NK-92 (cell line): ENCODE measurements around the gene CAMK2D.

Source experiments
- DNase-seq: peaks from one replicate; lab custom pipeline; 2025; ENCODE audit not compliant: unreplicated experiment; lab: John Stamatoyannopoulos, UW

CAMK2D gene

DNA sequence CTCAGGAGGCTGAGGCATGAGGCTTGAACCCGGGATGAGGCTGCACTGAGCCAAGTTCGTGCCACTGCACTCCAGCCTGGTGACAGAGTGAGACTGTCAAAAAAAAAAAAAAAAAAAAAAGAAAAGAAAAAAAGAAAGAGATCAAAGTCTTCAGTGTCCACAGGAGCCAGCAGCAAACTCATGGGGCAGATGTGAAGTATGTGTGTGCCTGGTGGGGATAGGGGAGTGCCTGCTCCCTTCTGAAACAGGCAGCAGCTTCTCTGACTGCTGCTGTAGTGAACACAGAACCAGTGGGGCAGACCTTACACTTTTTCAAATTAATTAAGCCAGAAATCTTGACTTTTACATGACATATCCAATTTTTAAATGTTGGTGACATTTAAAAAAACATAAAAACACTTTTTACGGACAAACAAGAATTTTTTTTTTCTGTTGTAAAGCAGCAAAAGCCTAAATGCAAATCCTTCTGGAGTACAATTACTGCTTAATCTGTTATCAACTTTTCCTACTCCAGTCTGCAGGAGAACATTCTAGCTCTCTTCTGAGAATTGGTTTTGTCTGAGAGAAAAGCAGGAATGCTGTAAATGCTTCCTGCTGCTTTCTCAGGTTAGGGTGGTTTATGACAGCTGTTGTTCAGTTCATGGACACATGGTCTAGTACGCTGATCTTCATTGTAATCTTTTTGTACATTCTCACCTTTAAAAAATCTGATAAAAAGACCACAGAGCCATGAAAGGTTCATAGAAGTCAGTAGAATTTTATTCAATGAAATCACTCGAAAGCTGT is 311.1 kb downstream of the CAMK2D start:
- no peak for DNase-seq

GRCh38 chr4:113449410-113449974 is 312.0 kb downstream of the CAMK2D start:
- DNase-seq: no peak

GRCh38 chr4:113447769-113448168 is 313.8 kb downstream of the CAMK2D start:
- no peak for DNase-seq

- DNase-seq: no peak
Observed at GRCh38 chr4:113447061-113447460, 314.5 kb downstream of the CAMK2D start.

DNA sequence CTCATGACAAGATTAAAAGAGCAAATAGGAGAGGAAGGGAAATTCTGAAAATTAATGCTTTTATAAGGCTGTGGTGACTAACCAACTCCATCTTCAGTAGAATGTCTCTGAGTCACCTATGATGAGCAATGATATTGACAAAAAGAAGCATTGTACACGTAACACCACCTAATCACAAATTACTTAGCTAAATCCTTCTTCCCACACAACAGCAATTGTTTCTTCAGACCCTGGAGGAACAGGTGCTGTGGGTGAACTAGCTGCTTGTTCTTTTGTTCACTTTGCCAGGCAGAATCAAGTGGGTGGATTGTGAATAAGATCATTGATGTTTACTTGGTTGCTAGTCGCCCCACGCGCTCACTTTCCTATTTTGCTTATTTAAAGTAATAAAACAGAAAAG is 315.5 kb downstream of the CAMK2D start:
- no peak for DNase-seq

- DNase-seq: no peak
Observed at GRCh38 chr4:113445286-113445685, 316.3 kb downstream of the CAMK2D start.

DNA sequence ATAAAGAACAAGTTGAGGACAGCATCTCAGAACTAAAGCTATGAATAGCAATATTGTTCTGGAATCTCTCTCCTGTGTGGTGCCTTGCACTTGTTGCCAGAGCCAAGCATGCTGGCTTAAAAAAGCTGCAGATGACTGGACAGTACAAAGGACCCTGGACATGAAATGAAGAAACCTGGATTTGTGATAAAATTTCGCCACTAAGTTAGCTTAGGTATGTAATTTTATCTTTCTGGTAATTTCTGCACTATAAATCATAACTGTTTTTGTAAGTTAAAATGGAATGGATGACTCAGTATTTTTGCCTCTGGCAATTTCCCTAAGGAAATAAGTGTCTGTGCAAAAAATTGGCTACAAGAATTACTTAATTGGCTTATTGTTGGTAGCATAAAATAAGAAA is 317.2 kb downstream of the CAMK2D start:
- no peak for DNase-seq

DNA sequence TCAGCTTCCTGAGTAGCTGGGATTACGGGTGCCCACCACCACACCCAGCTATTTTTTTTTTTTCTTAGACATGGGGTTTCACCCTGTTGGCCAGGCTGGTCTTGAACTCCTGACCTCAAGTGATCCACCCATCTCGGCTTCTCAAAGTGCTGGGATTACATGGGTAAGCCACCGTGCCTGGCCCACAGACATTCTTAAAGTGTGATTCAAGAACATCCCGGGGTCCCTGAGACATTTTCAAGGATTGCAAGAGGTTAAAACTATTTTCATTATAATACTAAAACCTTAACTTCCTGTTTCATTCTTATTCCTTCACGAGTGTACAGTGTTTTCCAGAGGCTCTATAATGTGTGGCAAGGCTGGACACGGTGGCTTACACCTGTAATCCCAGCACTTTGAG is 318.7 kb downstream of the CAMK2D start:
- no peak for DNase-seq

DNA sequence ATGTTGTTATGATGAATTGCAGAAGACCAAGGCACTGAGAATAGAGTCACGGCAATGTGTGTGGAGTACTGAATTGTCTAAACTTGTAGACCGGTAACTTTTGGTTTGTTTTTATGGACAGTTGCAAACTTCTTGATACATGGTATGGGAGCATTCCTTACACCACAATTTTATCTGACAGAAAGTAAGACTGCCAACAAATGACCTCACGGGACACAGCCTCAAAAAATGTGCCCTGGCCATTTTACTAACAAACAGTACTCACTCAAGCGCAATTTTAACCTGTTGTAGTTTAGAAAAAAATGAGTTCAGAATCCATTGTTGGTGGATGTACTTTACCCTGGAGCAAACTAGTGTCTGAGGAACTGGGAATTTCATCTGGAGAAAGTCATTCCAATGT is 321.2 kb downstream of the CAMK2D start:
- DNase-seq: no peak

DNA sequence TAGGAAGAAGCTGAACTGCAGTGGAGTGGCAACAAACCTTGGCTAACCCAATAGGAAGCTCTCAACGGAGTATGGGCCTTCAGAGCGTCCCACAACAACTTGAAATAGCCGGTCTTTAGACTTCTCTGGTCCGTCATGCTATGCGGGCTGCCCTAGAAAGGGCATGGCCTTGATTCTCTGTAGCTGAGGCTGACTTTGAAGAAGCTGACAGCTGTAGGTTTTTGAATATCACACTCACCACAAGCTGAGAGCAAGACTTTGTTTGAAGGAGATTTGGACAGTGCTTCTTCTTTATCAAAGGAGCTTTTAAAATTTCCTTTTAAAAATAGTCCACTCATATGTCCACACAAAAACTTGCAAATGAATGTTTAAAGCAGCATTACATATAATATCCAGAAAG is 322.9 kb downstream of the CAMK2D start:
- no peak for DNase-seq

DNA sequence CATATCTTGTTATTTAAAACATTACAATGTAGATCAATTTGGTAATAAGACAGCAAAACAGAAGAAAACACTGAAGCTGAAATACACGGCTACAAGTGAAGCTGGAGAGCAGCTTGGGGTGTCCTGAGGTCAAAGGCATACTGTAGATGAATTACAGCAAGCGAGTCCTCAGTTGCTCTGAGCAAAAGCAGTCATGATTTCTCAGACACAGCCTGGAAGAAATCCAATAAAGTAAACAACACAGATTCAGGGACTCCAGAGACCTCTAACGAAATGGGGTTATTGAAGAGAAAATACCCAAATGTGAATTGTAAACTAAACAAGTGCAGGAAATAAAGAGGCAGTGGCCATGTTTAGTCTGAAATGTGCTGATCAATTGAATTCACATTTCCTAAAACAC is 324.4 kb downstream of the CAMK2D start:
- DNase-seq: no peak

DNA sequence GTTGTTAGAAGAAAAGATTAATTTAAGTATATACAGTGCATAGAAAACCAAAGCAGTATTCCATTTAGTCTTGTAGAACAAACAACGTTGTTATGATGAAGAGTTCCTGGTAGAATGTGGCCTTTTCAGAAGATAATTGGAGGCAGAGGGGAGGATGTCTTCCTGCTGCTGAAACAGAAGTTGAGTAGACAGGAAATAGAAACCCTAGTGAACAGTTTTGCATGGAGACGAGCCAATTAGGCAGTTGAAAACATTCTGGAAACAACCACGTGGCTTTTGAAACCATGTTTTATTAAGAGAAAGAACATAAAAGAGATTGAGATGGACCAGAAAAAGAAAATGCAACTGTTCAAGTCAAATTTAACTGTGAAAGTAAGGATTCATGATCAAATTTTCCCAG is 325.2 kb downstream of the CAMK2D start:
- no peak for DNase-seq

- DNase-seq: no peak
Observed at GRCh38 chr4:113435893-113436292, 325.6 kb downstream of the CAMK2D start.

DNA sequence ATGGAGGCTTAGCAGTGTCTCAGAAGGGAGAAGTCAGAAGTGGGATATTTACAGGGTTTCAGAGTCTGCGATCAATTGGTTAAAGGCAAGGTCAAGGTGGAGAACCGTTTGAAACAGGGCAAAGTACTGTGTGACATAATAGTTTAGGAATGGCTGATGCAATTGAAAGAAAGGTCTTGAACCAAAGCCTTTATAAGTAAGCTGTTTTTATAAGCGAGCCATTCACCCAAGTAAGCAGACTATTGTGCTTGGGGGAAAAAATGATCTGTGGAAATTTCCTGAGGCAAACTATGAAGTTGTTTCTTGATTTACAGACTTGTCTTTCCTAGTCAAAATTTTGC is 327.3 kb downstream of the CAMK2D start:
- DNase-seq: no peak

DNA sequence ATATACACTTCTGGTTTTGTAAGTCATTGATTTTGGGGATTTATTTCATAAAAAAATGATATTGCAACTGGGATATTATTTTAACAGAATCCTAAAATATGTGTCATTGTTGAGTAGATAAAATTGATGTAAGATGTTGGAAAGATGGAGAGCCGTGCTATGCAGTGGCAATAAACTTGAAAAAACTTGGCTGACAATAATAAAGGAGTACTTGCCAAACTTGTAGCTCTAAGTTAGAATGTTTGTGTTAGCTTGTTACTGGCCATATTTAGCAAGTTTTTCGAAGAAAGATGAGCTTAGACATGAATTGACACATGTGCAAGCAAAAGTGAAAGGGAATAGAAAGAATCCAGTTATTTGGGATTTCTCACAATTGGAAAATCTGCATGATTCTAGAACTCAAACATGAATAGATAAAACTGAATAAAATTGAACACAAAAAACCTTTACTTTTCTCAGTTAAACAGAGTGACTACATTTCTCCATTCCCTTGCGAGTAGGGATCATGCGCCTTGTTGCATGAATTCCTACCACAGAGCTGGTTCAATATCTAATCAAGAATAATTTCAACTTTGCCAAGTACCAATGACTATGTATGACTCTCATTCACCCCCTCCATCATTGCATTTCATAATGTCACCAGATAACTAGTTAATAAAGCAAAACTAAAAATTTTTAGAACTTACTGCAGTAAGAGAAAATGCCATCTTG is 327.8 kb downstream of the CAMK2D start:
- no peak for DNase-seq

GRCh38 chr4:113433116-113433515 is 328.4 kb downstream of the CAMK2D start:
- no peak for DNase-seq

DNA sequence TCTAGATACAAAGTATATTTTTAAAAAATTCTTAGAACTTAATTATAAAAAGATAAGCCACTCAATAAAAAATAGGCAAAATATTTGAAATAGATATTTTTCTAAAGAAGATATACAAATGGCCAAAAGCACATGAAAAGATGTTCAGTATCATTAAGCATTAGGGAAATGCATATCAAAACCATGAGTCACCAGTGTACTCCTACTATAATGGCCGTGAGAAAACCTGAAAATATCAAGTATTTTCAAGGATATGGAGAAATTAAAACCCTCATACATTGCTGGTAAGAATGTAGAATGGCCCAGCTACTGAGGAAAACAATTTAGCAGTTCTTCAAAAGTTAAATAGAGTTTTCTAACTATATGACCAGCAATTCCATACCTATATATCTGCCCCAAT is 337.9 kb downstream of the CAMK2D start:
- no peak for DNase-seq

- no peak for DNase-seq
Observed at GRCh38 chr4:113420938-113421337, 340.6 kb downstream of the CAMK2D start.

DNA sequence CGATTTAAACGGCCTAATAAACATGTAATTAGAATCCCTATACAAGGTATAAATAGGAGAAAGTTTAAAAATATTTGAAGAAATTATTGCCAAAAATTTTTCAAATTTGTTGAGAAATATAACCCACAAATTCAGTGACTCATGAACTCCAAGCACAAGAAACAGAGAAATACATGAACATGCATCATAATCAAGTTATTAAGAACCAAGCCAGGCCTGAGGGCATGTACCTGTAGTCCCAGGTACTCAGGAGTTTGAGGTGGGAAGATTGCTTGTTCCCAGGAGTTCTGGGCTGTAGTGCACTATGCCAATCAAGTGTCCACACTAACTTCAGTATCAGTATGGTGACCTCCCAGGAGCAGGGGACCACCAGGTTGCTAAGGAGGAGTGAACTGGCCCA is 341.9 kb downstream of the CAMK2D start:
- no peak for DNase-seq

DNA sequence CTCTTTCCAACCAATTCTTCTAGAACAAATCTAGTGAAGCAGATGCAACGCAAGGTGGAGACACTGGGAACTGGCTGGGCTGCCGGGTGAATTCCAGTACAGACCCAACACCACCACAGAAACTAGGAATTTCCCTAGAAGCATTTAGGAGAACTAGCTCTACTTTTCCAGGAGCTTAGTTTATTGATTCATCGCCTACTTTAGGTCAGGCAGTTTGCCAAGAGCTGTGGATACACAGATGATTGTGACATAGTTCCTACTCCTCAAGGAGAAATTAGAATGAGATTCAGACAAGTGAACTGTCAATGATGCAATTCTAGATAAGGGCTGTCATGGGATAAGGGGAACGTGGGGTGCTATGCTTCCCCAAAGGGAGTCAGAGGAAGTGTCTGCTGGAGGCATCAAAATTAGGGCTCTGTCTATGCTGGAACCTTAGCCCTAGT is 350.0 kb downstream of the CAMK2D start:
- DNase-seq: no peak

- DNase-seq: no peak
Observed at GRCh38 chr4:113410686-113411085, 350.9 kb downstream of the CAMK2D start.

GRCh38 chr4:113409181-113409580 is 352.4 kb downstream of the CAMK2D start:
- no peak for DNase-seq
